Umbilical cord (tissue), 2 donors: ENCODE measurements around the gene CDRT15L2. TPM values are rescaled to one million over a fixed set of nuclear protein-coding genes. Genes with fewer than 3 reads are reported as not detected.
"Not testable (repeated sequence)": the region's sequence is repeated elsewhere in the genome, so short reads cannot be mapped to it uniquely, and the experiment has no call there.

Source experiments
- DNase-seq: peaks from one replicate; pipeline ENCODE4 v3.0.0-alpha.2; 2015; ENCODE audit warnings: low spot score
- total RNA-seq: library from RNA; depleted of rRNA; stranded (reverse); fragments of >200 nt; gene quantifications from one replicate; pipeline ENCODE4 v1.2.3, GENCODE V29; 2014; ENCODE audit warnings: low replicate concordance; ENCODE audit not compliant: insufficient read depth

The CDRT15L2 gene
- total RNA-seq, 1 donor from 2014 or later: 5.5 TPM

- DNase-seq: not testable (repeated sequence)
Measured at GRCh38 chr17:20573216-20573615, 6.3 kb upstream of the CDRT15L2 start.

DNA sequence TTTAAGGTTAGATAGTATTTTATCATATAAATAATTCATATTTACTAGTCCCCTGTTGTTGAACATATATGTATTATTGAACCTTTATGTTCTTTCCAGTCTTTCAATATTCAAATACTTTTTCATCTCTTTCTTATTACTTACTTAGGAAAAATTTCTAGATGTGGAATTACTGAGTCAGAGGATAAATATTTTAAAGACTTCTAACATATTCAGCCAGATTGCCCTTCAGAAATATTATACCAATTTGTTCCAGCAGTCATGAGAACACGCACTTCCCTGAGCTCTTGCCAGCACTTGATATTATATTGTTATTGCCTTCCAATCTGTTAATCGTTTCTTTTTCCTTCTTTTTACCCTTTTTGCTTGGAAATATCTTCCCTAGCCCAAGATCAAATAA is 4.5 kb upstream of the CDRT15L2 start:
- not testable (repeated sequence) for DNase-seq

GRCh38 chr17:20583891-20584577 is 4.5 kb downstream of the CDRT15L2 start:
- not testable (repeated sequence) for DNase-seq

DNA sequence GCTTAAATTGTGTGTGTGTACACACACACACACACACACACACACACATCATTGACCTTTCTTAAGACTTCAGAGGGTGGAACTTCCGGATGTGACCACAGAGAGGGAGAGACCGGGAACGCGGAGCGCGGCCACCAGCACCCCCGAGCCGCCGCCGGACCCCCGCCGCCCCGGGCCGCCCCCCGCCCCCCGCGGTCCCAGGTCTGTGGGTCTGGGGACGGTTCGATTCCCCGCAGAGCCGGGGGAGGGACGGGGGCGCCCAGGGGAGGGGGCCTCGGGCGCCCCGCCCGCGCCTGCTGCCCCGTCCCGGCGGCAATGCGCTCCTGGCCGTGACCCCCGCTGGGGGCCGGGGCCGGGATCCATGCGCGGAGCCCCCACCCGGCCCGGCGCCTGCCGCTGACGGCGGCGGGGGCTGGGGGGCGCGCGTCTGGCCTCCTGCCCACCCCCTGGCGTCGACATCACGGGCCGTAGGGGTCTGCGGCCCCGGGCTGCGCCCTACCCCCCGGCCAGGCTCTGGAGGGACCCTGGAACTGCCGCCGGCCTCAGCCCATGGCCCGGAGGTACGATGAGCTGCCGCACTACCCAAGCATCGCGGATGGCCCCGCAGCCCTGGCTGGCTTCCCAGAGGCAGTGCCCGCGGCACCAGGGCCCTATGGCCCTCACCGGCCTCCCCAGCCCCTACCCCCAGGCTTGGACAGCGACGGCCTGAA is 9.4 kb downstream of the CDRT15L2 start:
- not testable (repeated sequence) for DNase-seq

GRCh38 chr17:20589454-20589810 is 9.9 kb downstream of the CDRT15L2 start:
- DNase-seq: not testable (repeated sequence)

DNA sequence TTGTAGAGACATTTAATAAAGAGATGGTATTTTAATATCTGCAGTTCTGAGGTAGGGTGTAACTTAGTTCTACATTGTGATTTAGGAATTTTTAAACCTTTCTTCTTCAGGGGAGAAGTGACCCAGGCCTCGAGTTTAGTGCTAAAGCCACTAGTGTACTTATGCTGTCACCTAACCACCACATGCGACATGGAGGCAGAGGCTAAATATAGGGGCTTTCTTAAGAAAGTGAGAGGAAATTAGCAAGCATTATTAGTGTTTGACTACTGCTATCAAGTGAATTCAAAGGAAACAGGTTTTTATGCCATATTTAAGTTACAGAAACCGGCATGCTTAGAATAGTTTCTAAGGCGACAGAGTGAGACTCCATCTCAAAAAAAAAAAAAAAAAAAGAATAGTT is 11.5 kb downstream of the CDRT15L2 start:
- not testable (repeated sequence) for DNase-seq

DNA sequence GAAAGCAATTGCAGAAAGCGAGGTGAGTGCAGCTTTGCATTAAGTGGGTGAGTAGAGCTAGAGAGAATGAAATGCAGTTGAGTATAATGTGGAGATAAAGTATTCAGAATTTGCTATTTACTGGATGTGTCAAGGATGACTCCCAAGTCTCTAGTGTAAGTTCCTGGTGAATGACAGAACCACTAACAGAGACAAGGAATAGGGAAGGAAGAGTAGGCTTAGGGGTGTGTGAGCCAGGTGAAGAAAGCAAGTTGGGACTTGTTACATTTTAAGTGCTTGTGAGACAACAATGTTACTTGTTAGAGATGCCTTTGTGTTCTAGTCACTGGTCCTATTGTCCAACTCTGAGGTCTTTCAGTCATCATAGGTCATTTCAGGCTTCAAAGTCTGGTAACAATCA is 26.0 kb downstream of the CDRT15L2 start:
- DNase-seq: not testable (repeated sequence)

- DNase-seq: not testable (repeated sequence)
Measured at GRCh38 chr17:20609490-20609889, 30.0 kb downstream of the CDRT15L2 start.

DNA sequence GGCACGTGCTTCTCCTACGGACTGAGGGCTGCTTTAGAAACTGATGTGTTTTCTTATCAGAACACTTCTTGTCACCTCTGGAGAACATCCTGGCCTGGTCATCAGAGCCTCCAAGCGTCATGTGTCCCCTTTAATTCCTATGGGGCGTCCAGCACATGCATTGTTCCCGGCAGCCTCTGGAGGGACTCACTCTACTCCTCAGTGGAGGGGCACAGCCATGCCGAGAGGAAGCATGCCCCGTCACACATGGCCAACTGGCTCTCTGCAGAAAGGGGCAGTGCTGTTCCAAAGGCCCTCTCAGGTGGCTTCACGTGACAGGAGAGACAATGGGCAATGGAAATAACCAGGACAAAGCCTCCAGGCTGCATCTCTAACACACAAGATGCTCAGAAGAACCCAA is 31.8 kb downstream of the CDRT15L2 start:
- no peak for DNase-seq

- DNase-seq: no peak
Measured at GRCh38 chr17:20612635-20613034, 33.1 kb downstream of the CDRT15L2 start.

GRCh38 chr17:20613248-20613647 is 33.7 kb downstream of the CDRT15L2 start:
- DNase-seq: no peak

DNA sequence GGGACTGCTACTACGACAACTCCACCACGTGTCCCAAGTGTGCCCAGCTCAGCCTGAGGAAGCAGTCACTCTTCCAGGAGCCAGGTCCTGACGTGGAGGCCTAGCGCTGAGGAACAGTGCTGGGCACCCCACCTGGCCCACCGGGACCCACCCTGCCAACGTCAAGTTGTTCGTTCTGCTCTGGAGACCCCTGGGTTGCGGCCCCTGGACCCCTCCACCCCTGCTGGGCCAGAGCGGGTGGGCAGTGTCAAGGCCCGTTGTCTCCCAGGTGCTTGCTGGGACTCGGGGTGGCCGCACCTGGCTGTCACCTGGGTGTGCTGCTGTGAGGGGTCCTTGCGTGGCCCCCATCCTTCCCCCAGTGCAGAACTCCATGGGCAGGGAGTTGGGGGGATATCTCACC is 34.4 kb downstream of the CDRT15L2 start:
- DNase-seq: no peak

DNA sequence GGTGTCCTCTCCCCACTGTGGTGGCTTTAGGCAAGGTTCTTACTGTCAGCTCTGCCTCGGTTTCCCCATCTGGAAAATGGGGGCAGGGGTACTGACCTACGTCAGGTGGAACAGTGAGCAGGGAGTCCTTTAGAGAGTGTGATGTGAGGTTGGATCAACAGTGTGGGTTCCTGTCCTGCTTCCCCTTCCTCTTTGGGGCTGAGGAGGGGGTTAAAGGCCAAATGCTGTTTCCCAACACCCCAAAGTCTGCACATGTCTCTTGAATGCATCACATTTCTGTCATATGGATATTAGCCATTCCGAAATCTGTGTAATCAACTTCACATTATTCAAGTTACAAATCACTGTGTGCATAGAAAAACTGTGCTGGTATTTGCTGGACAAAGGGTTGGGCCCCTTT is 35.9 kb downstream of the CDRT15L2 start:
- DNase-seq: not testable (repeated sequence)

Other genes starting within 250 kb of the CDRT15L2 start
- gene LGALS9B, start 112.2 kb upstream of the CDRT15L2 start, total RNA-seq: 3.6 TPM